K562 (cell line): Measurements from ENCODE around the gene SOX8. TPM values are rescaled to one million over a fixed set of nuclear protein-coding genes. Genes with fewer than 3 reads are reported as not detected.

ENCODE experiments used
- ARID1B ChIP-seq: fragments of 450-650 bp; IDR thresholded peaks from 2 replicates; pipeline ENCODE4 v1.6.1; 2016; ENCODE audit warnings: antibody characterized with exemption, mild to moderate bottlenecking, inconsistent platforms
- BHLHE40 ChIP-seq: IDR thresholded peaks from 2 replicates; pipeline ENCODE4 v1.6.1; 2011; ENCODE audit warnings: low read length, improper control_type of control experiment
- CHD1 ChIP-seq: fragments of 200-600 bp; sonication (generic); IDR thresholded peaks from one replicate; pipeline ENCODE4 v1.6.1; 2012; ENCODE audit warnings: mild to moderate bottlenecking, moderate library complexity, low read length, inconsistent platforms
- CHD7 ChIP-seq: fragments of 200-600 bp; sonication (generic); IDR thresholded peaks from one replicate; pipeline ENCODE4 v1.6.1; 2012; ENCODE audit warnings: mild to moderate bottlenecking, low read depth, low read length, inconsistent platforms
- FOS ChIP-seq: IDR thresholded peaks from 3 replicates; pipeline ENCODE4 v1.6.1; 2011; ENCODE audit not compliant: insufficient read length; ENCODE audit errors: extremely low read depth
- HDAC2 ChIP-seq: fragments of 450-650 bp; IDR thresholded peaks from 2 replicates; pipeline ENCODE4 v1.6.1; 2016; ENCODE audit warnings: mild to moderate bottlenecking
- KLF16 ChIP-seq: IDR thresholded peaks from 2 replicates; pipeline ENCODE4 v1.6.1; 2016; ENCODE audit warnings: antibody characterized with exemption
- MLX ChIP-seq, 2 experiments: fragments of 450-650 bp in 1 of 2; sonication (generic) in 1 of 2; formaldehyde crosslinking; conservative IDR thresholded peaks; 2 replicates each; pipeline versions ENCODE4 v1.4.0 to v1.8.1; 2020 to 2022; ENCODE audit warnings: mild to moderate bottlenecking in 1 of 2, missing genetic modification reagents in 1 of 2
- NR2F6 ChIP-seq: fragments of 450-650 bp; formaldehyde crosslinking; IDR thresholded peaks from 2 replicates; pipeline ENCODE4 v1.4.0; 2020; ENCODE audit warnings: mild to moderate bottlenecking
- POLR2AphosphoS2 ChIP-seq: IDR thresholded peaks from 2 replicates; pipeline ENCODE4 v1.6.1; 2012; ENCODE audit warnings: low read length, improper control_type of control experiment
- RNF219 ChIP-seq: fragments of 250-450 bp; sonication (Bioruptor Pico); IDR thresholded peaks from 2 replicates; pipeline ENCODE4 v1.5.0; 2022; ENCODE audit warnings: mild to moderate bottlenecking
- TRIM24 ChIP-seq, 2 experiments: fragments of 450-650 bp; IDR thresholded peaks; 2 replicates each; pipeline ENCODE4 v1.6.1; 2016
- TRIM28 ChIP-seq: fragments of 450-650 bp; IDR thresholded peaks from 2 replicates; pipeline ENCODE4 v1.6.1; 2017
- ZKSCAN1 ChIP-seq: fragments of 150-350 bp; IDR thresholded peaks from 2 replicates; pipeline ENCODE4 v1.6.1; 2016; ENCODE audit warnings: low read depth, low read length
- ZNF134 ChIP-seq: fragments of 250-450 bp; sonication (Bioruptor Pico); conservative IDR thresholded peaks from 2 replicates; pipeline ENCODE4 v1.4.0; 2020
- ZNF197 ChIP-seq: fragments of 200-800 bp; sonication (Bioruptor generic); IDR thresholded peaks from 2 replicates; pipeline ENCODE4 v1.6.1; 2016; ENCODE audit warnings: low read depth, missing genetic modification characterization, missing compliant biosample characterization
- polyA plus RNA-seq, 8 experiments: library from polyadenylated mRNA; depleted of rRNA in 4 of 8; stranded (reverse) in 5 of 8; unstranded in 3 of 8; fragments of >200 nt; fragmentation: Nextera tagmentation in 2 of 8; fragmentation: Illumina TruSeq in 1 of 8; extraction: Ambion mirVana in 2 of 8; extraction: Trizol in 1 of 8; gene quantifications; 2 replicates each; pipeline versions ENCODE4 v1.2.1 to v1.2.3, GENCODE V29; 2011 to 2014; ENCODE audit warnings: inconsistent platforms in 1 of 8, missing spikeins in 1 of 8
- total RNA-seq, 7 experiments: library from RNA; depleted of rRNA in 6 of 7; stranded (reverse); fragments of >200 nt in 6 of 7; fragmentation: Illumina TruSeq in 2 of 7; extraction: Trizol in 2 of 7; gene quantifications; 2 replicates each; pipeline versions ENCODE4 v1.2.1 to v1.2.3, GENCODE V29; 2011 to 2021; ENCODE audit warnings: low replicate concordance in 1 of 7

Gene SOX8
- total and polyA plus RNA-seq, 9 of the 15 experiments (the other 6 are each of a cell fraction or from before 2014, with no cell fraction given), result 0.07 to 0.15 (median 0.15) TPM; not detected in 6

- TF ChIP-seq CHD7 (no peak), NR2F6 (CRISPR knock-in tag) (no peak), RNF219 (CRISPR knock-in tag) (no peak), KLF16 (no peak), HDAC2 (no peak), BHLHE40 (peak; percentile 85), POLR2AphosphoS2 (no peak), FOS (peak; percentile 40), ZNF197 (CRISPR knock-in tag) (no peak), MLX (CRISPR knock-in tag; conservative IDR thresholded peaks at IDR 0.05) (no peak), TRIM24 (IDR thresholded peaks at IDR 0.05) (no peak), ZKSCAN1 (no peak), TRIM28 (no peak), ARID1B (peak; percentile 68), CHD1 (no peak), ZNF134 (CRISPR knock-in tag) (no peak)
Measured at GRCh38 chr16:1002399-1003166, 21.0 kb downstream of the SOX8 start (continued).
